ENCODE results near the gene CDCA4. TPM values are rescaled to one million over a fixed set of nuclear protein-coding genes. Genes with fewer than 3 reads are reported as not detected.

Gene CDCA4
- total RNA-seq, 2 donors from 2014 or later: 12.3 to 17.6 TPM

- Histone ChIP-seq H3K9me3 (no peaks in the 10 kb centered on the region), H3K27me3 (replicated peaks; ENCODE audit: insufficient read depth) (no peaks in the 10 kb centered on the region), H3K4me1 (replicated peaks) (peaks cover 47% of the 10 kb centered on the region), H3K36me3 (no peaks in the 10 kb centered on the region), H3K4me3 (no peak overlapping the region), H3K27ac (peak overlapping the region; percentile 72 to 83)
- intact Hi-C loops (cut with DNase I): no loop called here
- TF ChIP-seq POLR2A (IDR thresholded peaks at IDR 0.05) (peak; percentile 32), CTCF (IDR thresholded peaks at IDR 0.05) (peak in 1 of 4 experiments; percentile 1), POLR2AphosphoS5 (IDR thresholded peaks at IDR 0.05) (peak; percentile 87)
- peak; percentile 82 for DNase-seq (ENCODE audit: low spot score)
- 46% methylated on average over 22 of the region's 28 CpGs for WGBS
These were observed 48.4 kb downstream of the CDCA4 start for GRCh38 chr14:104972301-104973134.

- intact Hi-C loops (cut with DNase I): no loop called here
- TF ChIP-seq POLR2A (IDR thresholded peaks at IDR 0.05) (no peak), POLR2AphosphoS5 (IDR thresholded peaks at IDR 0.05) (no peak), CTCF (IDR thresholded peaks at IDR 0.05) (no peak)
- Histone ChIP-seq H3K9me3 (no peaks in the 10 kb centered on the region), H3K36me3 (no peaks in the 10 kb centered on the region), H3K4me3 (no peak overlapping the region), H3K27ac (peak overlapping the region; percentile 62 to 83), H3K27me3 (replicated peaks; ENCODE audit: insufficient read depth) (no peaks in the 10 kb centered on the region), H3K4me1 (replicated peaks) (peaks cover 54% of the 10 kb centered on the region)
- 91% methylated on average over 12 of the region's 12 CpGs for WGBS
- no peak for DNase-seq (ENCODE audit: low spot score)
These were observed 49.2 kb downstream of the CDCA4 start for GRCh38 chr14:104971447-104972240.

- H3K4me1 ChIP-seq (replicated peaks): peaks cover 46% of the 10 kb centered on the region
- 59% methylated on average over 17 of the region's 19 CpGs for WGBS
- TF ChIP-seq POLR2A (IDR thresholded peaks at IDR 0.05): peak; percentile 18
- TF ChIP-seq CTCF (IDR thresholded peaks at IDR 0.05): no peak
- TF ChIP-seq POLR2AphosphoS5 (IDR thresholded peaks at IDR 0.05): no peak
- H3K27me3 ChIP-seq (replicated peaks; ENCODE audit: insufficient read depth): no peaks in the 10 kb centered on the region
- H3K27ac ChIP-seq: peak overlapping the region; percentile 62 to 83
- no peak for DNase-seq (ENCODE audit: low spot score)
- intact Hi-C loops (cut with DNase I): no loop called here
- H3K4me3 ChIP-seq: peak overlapping the region; percentile 5 to 11
- no peaks in the 10 kb centered on the region for H3K36me3 ChIP-seq
- H3K9me3 ChIP-seq: no peaks in the 10 kb centered on the region
These were observed 50.4 kb downstream of the CDCA4 start for GRCh38 chr14:104970231-104971068.

- DNase-seq (ENCODE audit: low spot score): no peak
These were observed 51.1 kb downstream of the CDCA4 start for GRCh38 chr14:104969741-104970230.

More at GRCh38 chr14:104969741-104970230, 51.1 kb downstream of the CDCA4 start:
- Histone ChIP-seq H3K27ac (peak overlapping the region; percentile 62 to 83), H3K4me1 (replicated peaks) (peaks cover 46% of the 10 kb centered on the region), H3K36me3 (no peaks in the 10 kb centered on the region), H3K9me3 (no peaks in the 10 kb centered on the region), H3K27me3 (replicated peaks; ENCODE audit: insufficient read depth) (no peaks in the 10 kb centered on the region), H3K4me3 (peak overlapping the region; percentile 5 to 11)
- intact Hi-C loops (cut with DNase I): loop anchor here (5.0 kb wide), 1 partner anchor 37 kb away; no protein-coding TSS in a partner anchor
- 90% methylated on average over 7 of the region's 10 CpGs for WGBS
- TF ChIP-seq POLR2A (IDR thresholded peaks at IDR 0.05) (no peak), CTCF (IDR thresholded peaks at IDR 0.05) (no peak), POLR2AphosphoS5 (IDR thresholded peaks at IDR 0.05) (no peak)
